ENCODE data around the gene KCNN3. TPM values are rescaled to one million over a fixed set of nuclear protein-coding genes. Genes with fewer than 3 reads are reported as not detected.
A peak's percentile ranks its signal among the peaks of the same experiment; 100 is the strongest.

The KCNN3 gene
- total RNA-seq, 1 experiment from 2014 or later, result 0.72 TPM

GRCh38 chr1:154793685-154794084 is 76.4 kb downstream of the KCNN3 start:
- no peak for DNase-seq (ENCODE audit: low read depth)

- no peak for DNase-seq (ENCODE audit: low read depth)
Observed at GRCh38 chr1:154792899-154793298, 77.2 kb downstream of the KCNN3 start.

GRCh38 chr1:154791292-154792166 is 78.6 kb downstream of the KCNN3 start:
- DNase-seq (ENCODE audit: low read depth), result peak; percentile 59

- DNase-seq (ENCODE audit: low read depth), result no peak
Observed at GRCh38 chr1:154788886-154789285, 81.2 kb downstream of the KCNN3 start.

GRCh38 chr1:154788110-154788870 is 81.8 kb downstream of the KCNN3 start:
- no peak for DNase-seq (ENCODE audit: low read depth)

GRCh38 chr1:154786804-154787570 is 83.1 kb downstream of the KCNN3 start:
- no peak for DNase-seq (ENCODE audit: low read depth)

GRCh38 chr1:154784924-154785531 is 85.1 kb downstream of the KCNN3 start:
- DNase-seq (ENCODE audit: low read depth), result no peak

GRCh38 chr1:154784416-154784815 is 85.7 kb downstream of the KCNN3 start:
- DNase-seq (ENCODE audit: low read depth), result no peak

- DNase-seq (ENCODE audit: low read depth), result no peak
Observed at GRCh38 chr1:154783976-154784375, 86.1 kb downstream of the KCNN3 start.

GRCh38 chr1:154780541-154780940 is 89.5 kb downstream of the KCNN3 start:
- no peak for DNase-seq (ENCODE audit: low read depth)

- DNase-seq (ENCODE audit: low read depth), result no peak
Observed at GRCh38 chr1:154779551-154780189, 90.4 kb downstream of the KCNN3 start.

GRCh38 chr1:154778944-154779343 is 91.1 kb downstream of the KCNN3 start:
- DNase-seq (ENCODE audit: low read depth), result no peak

- DNase-seq (ENCODE audit: low read depth), result no peak
Observed at GRCh38 chr1:154778275-154778674, 91.8 kb downstream of the KCNN3 start.

- DNase-seq (ENCODE audit: low read depth), result no peak
Observed at GRCh38 chr1:154777781-154778180, 92.3 kb downstream of the KCNN3 start.

GRCh38 chr1:154777154-154777553 is 92.9 kb downstream of the KCNN3 start:
- DNase-seq (ENCODE audit: low read depth), result no peak

GRCh38 chr1:154775621-154776605 is 94.2 kb downstream of the KCNN3 start:
- no peak for DNase-seq (ENCODE audit: low read depth)

GRCh38 chr1:154774175-154774855 is 95.8 kb downstream of the KCNN3 start:
- DNase-seq (ENCODE audit: low read depth), result no peak

- no peak for DNase-seq (ENCODE audit: low read depth)
Observed at GRCh38 chr1:154773551-154773950, 96.5 kb downstream of the KCNN3 start.

Data from RPMI7951 (cell line).